ENCODE results near the gene HOXD10. TPM values are rescaled to one million over a fixed set of nuclear protein-coding genes. Genes with fewer than 3 reads are reported as not detected.

Gene HOXD10
- total RNA-seq, 2 donors from 2014 or later: not detected

DNA sequence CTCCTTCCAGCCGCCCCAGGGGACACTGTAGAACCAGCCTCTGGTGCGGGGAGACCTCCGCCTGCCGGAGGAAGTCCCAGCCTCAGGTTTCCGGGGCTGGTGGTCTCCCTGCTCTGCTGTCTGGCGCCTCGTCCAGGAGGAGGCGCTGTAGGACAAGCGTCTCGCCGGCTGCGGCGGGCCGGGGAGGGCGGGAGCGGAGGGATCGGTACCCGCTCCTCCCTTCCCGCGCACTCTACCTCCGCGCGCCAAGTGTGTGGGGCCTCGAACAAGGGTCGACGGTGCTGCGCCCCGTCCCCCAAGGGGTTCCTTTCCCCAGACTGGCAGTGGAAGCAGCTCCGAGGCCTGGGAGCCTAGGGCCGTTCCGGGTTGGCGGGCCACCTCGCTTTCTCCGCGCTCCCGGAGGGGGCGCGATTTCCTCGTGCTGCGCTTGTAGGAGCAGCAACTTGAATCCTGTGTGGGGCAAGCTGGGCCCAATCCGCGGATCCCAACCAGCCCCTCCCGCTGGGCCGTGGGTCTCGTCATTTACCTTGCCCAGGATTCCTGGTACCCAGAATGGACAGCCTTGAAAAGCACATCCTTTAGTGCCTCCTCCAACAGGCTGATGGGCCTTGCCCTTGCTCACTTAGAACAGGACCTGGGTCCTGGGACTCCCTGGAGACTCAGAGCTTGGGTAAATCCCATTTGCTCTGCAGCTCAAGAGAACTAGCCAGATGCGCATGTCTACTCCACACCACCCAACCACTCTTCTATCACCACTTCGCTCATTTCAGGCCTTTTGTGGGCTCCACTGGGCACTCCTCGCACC is 24.1 kb downstream of the HOXD10 start:
- DNase-seq (ENCODE audit: low spot score): peak; percentile 67
- H3K4me3 ChIP-seq: peak overlapping the region; percentile 34 to 52
- H3K9me3 ChIP-seq: no peaks in the 10 kb centered on the region
- TF ChIP-seq, protein P1, sequence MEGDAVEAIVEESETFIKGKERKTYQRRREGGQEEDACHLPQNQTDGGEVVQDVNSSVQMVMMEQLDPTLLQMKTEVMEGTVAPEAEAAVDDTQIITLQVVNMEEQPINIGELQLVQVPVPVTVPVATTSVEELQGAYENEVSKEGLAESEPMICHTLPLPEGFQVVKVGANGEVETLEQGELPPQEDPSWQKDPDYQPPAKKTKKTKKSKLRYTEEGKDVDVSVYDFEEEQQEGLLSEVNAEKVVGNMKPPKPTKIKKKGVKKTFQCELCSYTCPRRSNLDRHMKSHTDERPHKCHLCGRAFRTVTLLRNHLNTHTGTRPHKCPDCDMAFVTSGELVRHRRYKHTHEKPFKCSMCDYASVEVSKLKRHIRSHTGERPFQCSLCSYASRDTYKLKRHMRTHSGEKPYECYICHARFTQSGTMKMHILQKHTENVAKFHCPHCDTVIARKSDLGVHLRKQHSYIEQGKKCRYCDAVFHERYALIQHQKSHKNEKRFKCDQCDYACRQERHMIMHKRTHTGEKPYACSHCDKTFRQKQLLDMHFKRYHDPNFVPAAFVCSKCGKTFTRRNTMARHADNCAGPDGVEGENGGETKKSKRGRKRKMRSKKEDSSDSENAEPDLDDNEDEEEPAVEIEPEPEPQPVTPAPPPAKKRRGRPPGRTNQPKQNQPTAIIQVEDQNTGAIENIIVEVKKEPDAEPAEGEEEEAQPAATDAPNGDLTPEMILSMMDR (IDR thresholded peaks at IDR 0.05): peak; percentile 87 to 98
- peak overlapping the region in 1 of 2 donors; percentile 28 for H3K27ac ChIP-seq
- H3K36me3 ChIP-seq: no peaks in the 10 kb centered on the region
- H3K4me1 ChIP-seq: peaks cover 0 to 27% of the 10 kb centered on the region in 2 donors
- peaks cover 21 to 35% of the 10 kb centered on the region in 2 donors for H3K27me3 ChIP-seq

DNA sequence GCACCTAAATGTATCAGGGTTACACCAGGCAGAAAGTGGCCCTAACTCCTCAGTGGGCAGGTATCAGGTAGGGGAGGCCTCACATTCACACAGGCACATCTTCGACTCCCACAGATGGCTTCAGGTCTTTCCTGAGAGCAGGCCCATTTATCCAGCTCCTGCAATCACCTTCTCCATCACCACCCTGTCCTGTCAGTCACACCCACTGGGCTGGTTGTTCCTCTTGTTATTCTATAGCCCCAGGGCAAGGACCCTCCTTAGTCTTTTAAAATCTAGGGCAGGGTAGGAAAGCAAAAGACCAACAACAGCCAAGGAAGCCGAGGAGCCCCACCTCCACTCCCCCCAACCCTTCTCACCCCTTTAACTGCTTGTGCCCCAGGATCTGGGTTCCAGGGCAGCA is 25.7 kb downstream of the HOXD10 start:
- Histone ChIP-seq H3K27ac (no peak overlapping the region), H3K9me3 (no peaks in the 10 kb centered on the region), H3K27me3 (peaks cover 22 to 26% of the 10 kb centered on the region in 2 donors), H3K4me1 (peaks cover 0 to 16% of the 10 kb centered on the region in 2 donors), H3K36me3 (no peaks in the 10 kb centered on the region), H3K4me3 (no peak overlapping the region)
- TF ChIP-seq, protein P1 (IDR thresholded peaks at IDR 0.05): no peak
- DNase-seq (ENCODE audit: low spot score): no peak

DNA sequence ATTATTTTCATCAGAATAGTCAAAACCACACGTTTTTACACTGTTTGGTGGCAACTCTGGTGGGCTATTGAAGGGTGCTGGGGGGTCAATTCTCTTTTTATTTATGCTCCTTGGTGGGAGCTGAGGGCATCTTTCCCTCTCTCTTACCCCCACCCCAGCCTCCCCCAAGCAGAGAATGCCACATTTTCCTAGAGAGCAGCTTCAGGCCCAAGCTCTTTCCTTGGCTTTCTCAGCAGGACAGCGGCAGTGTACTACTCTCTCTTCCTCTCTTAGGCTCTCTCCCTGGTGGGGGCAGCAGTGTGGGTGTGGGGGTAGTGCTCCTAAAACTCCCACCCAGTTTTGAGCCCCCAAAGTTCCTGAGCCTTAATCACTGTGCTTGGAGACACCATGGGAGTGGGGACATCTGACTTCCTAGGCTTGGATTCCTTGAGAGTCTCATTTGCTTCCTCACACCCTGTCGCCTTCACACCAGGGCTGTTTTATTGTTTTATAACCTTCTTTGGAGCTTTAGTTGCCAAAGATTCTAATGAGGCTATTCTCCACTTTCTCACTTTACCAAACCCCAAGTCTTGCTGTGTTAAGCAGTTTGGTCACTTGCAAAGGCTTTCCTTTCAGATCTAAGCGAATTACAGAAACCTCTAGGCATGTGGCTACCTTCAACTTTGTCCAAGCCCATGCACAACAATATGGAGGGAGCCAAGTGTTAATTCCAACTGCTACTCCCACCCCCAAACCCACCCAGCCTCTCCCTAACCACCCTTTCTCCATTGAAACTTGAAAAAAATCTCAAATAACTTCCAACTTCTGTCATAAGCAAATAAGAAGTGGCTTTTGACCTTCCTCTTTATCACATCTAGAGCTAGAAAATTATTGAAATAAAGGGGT is 28.7 kb downstream of the HOXD10 start:
- peaks cover 0 to 7% of the 10 kb centered on the region in 2 donors for H3K4me1 ChIP-seq
- no peak overlapping the region for H3K27ac ChIP-seq
- no peaks in the 10 kb centered on the region for H3K36me3 ChIP-seq
- H3K9me3 ChIP-seq: no peaks in the 10 kb centered on the region
- DNase-seq (ENCODE audit: low spot score): no peak
- TF ChIP-seq, protein P1 (IDR thresholded peaks at IDR 0.05): no peak
- peaks cover 26 to 29% of the 10 kb centered on the region in 2 donors for H3K27me3 ChIP-seq
- H3K4me3 ChIP-seq: no peak overlapping the region

DNA sequence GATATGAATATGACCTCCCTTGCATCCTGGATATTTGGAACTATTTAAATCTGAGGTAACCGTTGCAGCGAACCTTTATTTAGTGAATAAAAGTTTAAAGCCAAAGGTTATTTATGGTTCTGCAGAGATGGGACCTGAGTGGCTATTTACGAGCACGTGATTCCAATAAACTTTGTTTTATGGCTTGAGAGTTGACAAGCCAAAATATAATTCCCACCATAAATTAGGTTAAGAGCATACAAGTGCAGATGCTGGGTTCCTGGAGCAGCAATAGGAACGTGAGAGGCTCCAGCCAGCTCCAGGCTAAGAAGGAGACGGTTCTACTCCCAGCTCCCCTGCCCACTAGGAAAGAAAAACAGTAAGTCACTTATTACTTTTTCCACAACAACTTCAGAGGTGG is 29.5 kb downstream of the HOXD10 start:
- no peaks in the 10 kb centered on the region for H3K36me3 ChIP-seq

DNA sequence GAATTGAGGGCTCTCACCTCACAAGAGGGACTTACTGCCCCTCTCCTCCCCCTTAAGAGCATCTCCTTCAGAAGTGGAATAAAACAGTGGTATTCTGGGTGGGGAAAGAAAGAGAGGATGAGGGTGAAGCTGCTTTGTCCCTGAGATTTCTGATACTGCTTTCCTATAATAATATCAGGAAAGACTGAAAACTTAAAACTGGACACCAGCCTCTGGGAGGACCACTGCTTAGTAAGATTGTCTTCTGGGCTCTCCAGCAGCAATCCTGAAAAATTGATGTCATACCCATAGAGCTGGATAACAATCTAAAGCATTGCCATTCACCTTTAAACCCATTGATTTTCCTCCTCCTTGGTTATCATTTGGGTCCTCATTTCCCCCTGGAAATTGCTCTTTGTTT is 30.1 kb downstream of the HOXD10 start:
- TF ChIP-seq, protein P1 (IDR thresholded peaks at IDR 0.05): no peak
- peaks cover 30 to 32% of the 10 kb centered on the region in 2 donors for H3K27me3 ChIP-seq
- no peak for DNase-seq (ENCODE audit: low spot score)

More for the DNA sequence above, 29.5 kb downstream of the HOXD10 start:
- no peak for DNase-seq (ENCODE audit: low spot score)
- Histone ChIP-seq H3K27me3 (peaks cover 29% of the 10 kb centered on the region in 2 donors), H3K9me3 (no peaks in the 10 kb centered on the region), H3K27ac (no peak overlapping the region), H3K4me3 (no peak overlapping the region), H3K4me1 (no peaks in the 10 kb centered on the region)
- TF ChIP-seq, protein P1 (IDR thresholded peaks at IDR 0.05): no peak

More for the DNA sequence above, 30.1 kb downstream of the HOXD10 start:
- Histone ChIP-seq H3K36me3 (no peaks in the 10 kb centered on the region), H3K9me3 (no peaks in the 10 kb centered on the region), H3K27ac (no peak overlapping the region), H3K4me1 (peaks cover 0 to 1% of the 10 kb centered on the region in 2 donors), H3K4me3 (no peak overlapping the region)

Data from right atrium auricular region (tissue), 2 donors.